HepG2 (cell line): Measurements from ENCODE around the gene ZFPM1. TPM values are rescaled to one million over a fixed set of nuclear protein-coding genes. Genes with fewer than 3 reads are reported as not detected.

Experiments
- BCL6 ChIP-seq: IDR thresholded peaks from 2 replicates; pipeline ENCODE4 v1.6.1; 2016; ENCODE audit warnings: missing genetic modification reagents, missing compliant biosample characterization
- BRCA1 ChIP-seq: sonication (generic); formaldehyde crosslinking; IDR thresholded peaks from 2 replicates; pipeline ENCODE4 v1.4.0; 2020; ENCODE audit warnings: missing genetic modification reagents
- CBX1 ChIP-seq: IDR thresholded peaks from one replicate; pipeline ENCODE4 v1.6.1; 2016; ENCODE audit warnings: antibody characterized with exemption, low read depth
- DMAP1 ChIP-seq: IDR thresholded peaks from 2 replicates; pipeline ENCODE4 v1.6.1; 2016
- ESRRA ChIP-seq: sonication (generic); formaldehyde crosslinking; IDR thresholded peaks from 2 replicates; pipeline ENCODE4 v1.5.1; 2020; ENCODE audit warnings: mild to moderate bottlenecking, low read depth, missing genetic modification reagents
- GATA4 ChIP-seq: sonication (generic); IDR thresholded peaks from 2 replicates; pipeline ENCODE4 v1.6.1; 2016; ENCODE audit warnings: antibody characterized with exemption, low read depth, borderline replicate concordance
- GATAD1 ChIP-seq: IDR thresholded peaks from 2 replicates; pipeline ENCODE4 v1.6.1; 2016; ENCODE audit warnings: missing genetic modification reagents, missing compliant biosample characterization
- KLF12 ChIP-seq: sonication (generic); formaldehyde crosslinking; IDR thresholded peaks from 2 replicates; pipeline ENCODE4 v1.4.0; 2020; ENCODE audit warnings: missing genetic modification reagents, borderline replicate concordance
- NFE2 ChIP-seq: sonication (generic); formaldehyde crosslinking; IDR thresholded peaks from 2 replicates; pipeline ENCODE4 v1.4.0; 2020; ENCODE audit warnings: missing genetic modification reagents
- PCBP2 ChIP-seq: fragments of 200-400 bp; formaldehyde crosslinking; optimal IDR thresholded peaks from 2 replicates; pipeline ENCODE3; 2018; ENCODE audit warnings: low read length, low read depth; ENCODE audit not compliant: poor library complexity, severe bottlenecking
- PHF21A ChIP-seq: sonication (generic); formaldehyde crosslinking; IDR thresholded peaks from 2 replicates; pipeline ENCODE4 v1.5.0; 2020; ENCODE audit warnings: mild to moderate bottlenecking, missing genetic modification reagents
- REXO4 ChIP-seq: sonication (generic); formaldehyde crosslinking; IDR thresholded peaks from 2 replicates; pipeline ENCODE4 v1.8.0; 2022; ENCODE audit warnings: missing genetic modification reagents, mild to moderate bottlenecking, borderline replicate concordance
- SIN3B ChIP-seq: fragments of 150-350 bp; IDR thresholded peaks from 2 replicates; pipeline ENCODE4 v1.6.1; 2014; ENCODE audit warnings: low read length
- TARDBP ChIP-seq: sonication (generic); formaldehyde crosslinking; IDR thresholded peaks from 2 replicates; pipeline ENCODE4 v1.8.0; 2022; ENCODE audit warnings: mild to moderate bottlenecking, missing genetic modification reagents
- TOPORS ChIP-seq: sonication (generic); formaldehyde crosslinking; IDR thresholded peaks from 2 replicates; pipeline ENCODE4 v1.8.0; 2023; ENCODE audit warnings: mild to moderate bottlenecking, missing genetic modification reagents
- ZBTB10 ChIP-seq: sonication (generic); formaldehyde crosslinking; IDR thresholded peaks from 2 replicates; pipeline ENCODE4 v1.4.0; 2020; ENCODE audit warnings: missing genetic modification reagents, borderline replicate concordance
- ZFP36L1 ChIP-seq: sonication (generic); formaldehyde crosslinking; IDR thresholded peaks from 2 replicates; pipeline ENCODE4 v1.8.0; 2022; ENCODE audit warnings: mild to moderate bottlenecking, missing genetic modification reagents, moderate library complexity
- ZNF337 ChIP-seq: sonication (generic); formaldehyde crosslinking; IDR thresholded peaks from 2 replicates; pipeline ENCODE4 v1.5.1; 2020; ENCODE audit warnings: missing genetic modification reagents, low read depth, mild to moderate bottlenecking, borderline replicate concordance
- ZNF484 ChIP-seq: sonication (generic); formaldehyde crosslinking; IDR thresholded peaks from 2 replicates; pipeline ENCODE4 v1.5.1; 2020; ENCODE audit warnings: mild to moderate bottlenecking, low read depth, missing genetic modification reagents, borderline replicate concordance
- ZNF550 ChIP-seq: sonication (generic); formaldehyde crosslinking; IDR thresholded peaks from 2 replicates; pipeline ENCODE4 v1.4.0; 2020; ENCODE audit warnings: mild to moderate bottlenecking, missing genetic modification reagents, borderline replicate concordance
- ZNF552 ChIP-seq: sonication (generic); formaldehyde crosslinking; IDR thresholded peaks from 2 replicates; pipeline ENCODE4 v1.9.0; 2022; ENCODE audit warnings: missing genetic modification reagents, mild to moderate bottlenecking, borderline replicate concordance
- polyA plus RNA-seq, 8 experiments: library from polyadenylated mRNA; depleted of rRNA in 3 of 8; stranded (reverse) in 7 of 8; unstranded in 1 of 8; fragments of >200 nt; fragmentation: Illumina TruSeq in 4 of 8; extraction: Trizol in 4 of 8; gene quantifications; 2 replicates each; pipeline versions ENCODE4 v1.2.1 to v1.2.3, GENCODE V29; 2011 to 2016; ENCODE audit warnings: low read depth in 4 of 8, missing spikeins in 1 of 8, mixed read lengths in 1 of 8; ENCODE audit not compliant: insufficient read depth in 1 of 8
- total RNA-seq, 5 experiments: library from RNA; depleted of rRNA; stranded (reverse); fragments of >200 nt; fragmentation: Illumina TruSeq; extraction: Trizol; gene quantifications; 2 replicates each; pipeline ENCODE4 v1.2.3, GENCODE V29; 2016; ENCODE audit warnings: low read depth in 1 of 5
- TF ChIP-seq, protein P1 (sequence below): sonication (generic); formaldehyde crosslinking; IDR thresholded peaks from 2 replicates; pipeline ENCODE4 v1.8.0; 2022; ENCODE audit warnings: missing genetic modification reagents, mild to moderate bottlenecking, inconsistent platforms, borderline replicate concordance
- TF ChIP-seq, protein P2 (sequence below): sonication (generic); formaldehyde crosslinking; conservative IDR thresholded peaks from 2 replicates; pipeline ENCODE4 v1.8.0; 2022; ENCODE audit warnings: mild to moderate bottlenecking, moderate library complexity, missing genetic modification reagents
- TF ChIP-seq, protein P3 (sequence below): IDR thresholded peaks from 2 replicates; pipeline ENCODE4 v1.6.1; 2012; ENCODE audit warnings: inconsistent platforms

ZFPM1 gene
- total and polyA plus RNA-seq, 2 of the 13 experiments (the other 11 are each of a cell fraction or from before 2014, with no cell fraction given) = 1.3 to 3.8 TPM

DNA sequence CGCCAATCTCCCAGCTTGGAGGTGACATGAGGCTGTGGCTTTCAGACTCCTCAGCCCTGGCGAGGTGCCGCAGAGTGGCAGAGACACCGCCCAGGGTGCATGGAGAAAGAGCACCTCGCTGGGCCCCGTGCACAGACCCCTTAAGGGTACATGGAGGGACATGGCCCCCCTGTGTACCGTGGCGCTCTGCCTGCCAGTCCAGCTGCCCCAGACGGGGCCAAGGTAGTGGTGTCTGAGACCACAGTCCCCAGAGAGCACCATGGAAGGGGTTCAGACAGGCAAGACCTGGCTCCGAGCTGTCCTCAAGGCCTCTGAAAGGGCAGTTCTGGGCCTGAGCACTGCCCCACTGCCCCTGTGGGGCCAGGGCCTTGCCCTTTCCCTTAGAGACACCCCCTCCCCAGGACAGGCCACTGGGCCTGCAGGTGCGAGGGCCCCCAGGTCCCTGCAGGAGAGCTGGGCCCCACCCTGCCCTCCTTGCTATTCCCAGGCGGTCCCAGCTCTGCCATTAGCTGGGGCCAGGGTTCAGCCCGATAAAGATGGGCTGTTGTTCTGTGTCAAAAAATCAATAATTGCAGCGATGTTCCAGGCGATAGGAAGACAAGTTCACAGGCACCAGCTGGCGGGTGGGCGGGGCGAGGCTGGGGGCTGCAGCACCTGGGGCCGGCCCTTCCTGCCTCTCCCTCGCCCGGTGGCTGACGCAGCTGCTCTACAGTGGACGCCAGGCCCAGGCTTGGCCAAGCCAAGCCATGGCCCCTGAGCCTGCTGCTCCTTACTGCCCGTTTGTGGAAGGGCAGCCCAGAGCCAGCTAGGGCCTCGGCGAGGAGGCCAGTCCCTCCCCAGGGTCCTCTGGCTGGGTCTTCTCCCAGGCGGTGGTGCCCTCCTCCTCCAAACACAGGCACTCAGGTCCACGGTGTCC, 51.7 kb downstream of the ZFPM1 start (continued):
- TF ChIP-seq ZNF550 (CRISPR knock-in tag) = no peak
- peak; percentile 100 for TF ChIP-seq PHF21A (CRISPR knock-in tag)
- no peak for TF ChIP-seq REXO4 (CRISPR knock-in tag)
- TF ChIP-seq BRCA1 (CRISPR knock-in tag) = peak; percentile 21; the same call in 1 of the 2 replicates
- TF ChIP-seq SIN3B = no peak
- TF ChIP-seq, protein P1, sequence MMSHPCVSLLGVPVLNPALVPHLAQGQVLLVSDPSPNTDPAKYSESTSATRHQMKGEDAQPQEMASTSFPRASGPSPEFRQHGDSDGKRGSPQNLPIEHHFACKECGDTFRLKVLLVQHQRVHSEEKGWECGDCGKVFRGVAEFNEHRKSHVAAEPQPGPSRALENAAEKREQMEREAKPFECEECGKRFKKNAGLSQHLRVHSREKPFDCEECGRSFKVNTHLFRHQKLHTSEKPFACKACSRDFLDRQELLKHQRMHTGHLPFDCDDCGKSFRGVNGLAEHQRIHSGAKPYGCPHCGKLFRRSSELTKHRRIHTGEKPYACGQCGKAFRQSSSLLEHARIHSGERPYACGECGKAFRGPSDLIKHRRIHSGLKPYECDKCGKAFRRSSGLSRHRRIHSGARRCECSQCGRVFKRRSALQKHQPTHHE (CRISPR knock-in tag) = peak; percentile 93; the same call in 1 of the 2 replicates
- TF ChIP-seq ZNF484 (CRISPR knock-in tag) = 0 out of 2 replicates have a peak, but pooled peaks have one; percentile 80
- TF ChIP-seq TOPORS (CRISPR knock-in tag) = peak; percentile 45; the same call in 1 of the 2 replicates
- no peak for TF ChIP-seq PCBP2
- TF ChIP-seq ZNF552 (CRISPR knock-in tag) = peak; percentile 73; the same call in 1 of the 2 replicates
- TF ChIP-seq, protein P2, sequence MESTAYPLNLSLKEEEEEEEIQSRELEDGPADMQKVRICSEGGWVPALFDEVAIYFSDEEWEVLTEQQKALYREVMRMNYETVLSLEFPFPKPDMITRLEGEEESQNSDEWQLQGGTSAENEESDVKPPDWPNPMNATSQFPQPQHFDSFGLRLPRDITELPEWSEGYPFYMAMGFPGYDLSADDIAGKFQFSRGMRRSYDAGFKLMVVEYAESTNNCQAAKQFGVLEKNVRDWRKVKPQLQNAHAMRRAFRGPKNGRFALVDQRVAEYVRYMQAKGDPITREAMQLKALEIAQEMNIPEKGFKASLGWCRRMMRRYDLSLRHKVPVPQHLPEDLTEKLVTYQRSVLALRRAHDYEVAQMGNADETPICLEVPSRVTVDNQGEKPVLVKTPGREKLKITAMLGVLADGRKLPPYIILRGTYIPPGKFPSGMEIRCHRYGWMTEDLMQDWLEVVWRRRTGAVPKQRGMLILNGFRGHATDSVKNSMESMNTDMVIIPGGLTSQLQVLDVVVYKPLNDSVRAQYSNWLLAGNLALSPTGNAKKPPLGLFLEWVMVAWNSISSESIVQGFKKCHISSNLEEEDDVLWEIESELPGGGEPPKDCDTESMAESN (CRISPR knock-in tag) = peak; percentile 67; the same call in 1 of the 2 replicates
- peak; percentile 16; the same call in 1 of the 2 replicates for TF ChIP-seq NFE2
- TF ChIP-seq ZFP36L1 = peak; percentile 89
- peak; percentile 90 for TF ChIP-seq BCL6
- TF ChIP-seq DMAP1 (CRISPR knock-in tag) = peak; percentile 90
- TF ChIP-seq KLF12 (CRISPR knock-in tag) = peak; percentile 98
- TF ChIP-seq CBX1 = peak; percentile 74
- no peak for TF ChIP-seq ZNF337
- TF ChIP-seq, protein P3, sequence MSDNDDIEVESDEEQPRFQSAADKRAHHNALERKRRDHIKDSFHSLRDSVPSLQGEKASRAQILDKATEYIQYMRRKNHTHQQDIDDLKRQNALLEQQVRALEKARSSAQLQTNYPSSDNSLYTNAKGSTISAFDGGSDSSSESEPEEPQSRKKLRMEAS = peak; percentile 86
- TF ChIP-seq ESRRA (CRISPR knock-in tag) = peak; percentile 90
- TF ChIP-seq GATA4 = peak; percentile 95
- peak; percentile 79 for TF ChIP-seq GATAD1 (CRISPR knock-in tag)
- TF ChIP-seq ZBTB10 (CRISPR knock-in tag) = peak; percentile 93
- no peak; the same call in 1 of the 2 replicates for TF ChIP-seq TARDBP (CRISPR knock-in tag)
